Fibroblast of villous mesenchyme (primary cell): ENCODE data around the gene PRKN. TPM values are rescaled to one million over a fixed set of nuclear protein-coding genes. Genes with fewer than 3 reads are reported as not detected.

Source experiments
- DNase-seq: peaks from one replicate; pipeline ENCODE4 v3.0.0-alpha.2; 2010; ENCODE audit warnings: low read depth
- H3K4me3 ChIP-seq: 2 replicates; pipeline ENCODE4 v1.5.1; 2011; ENCODE audit warnings: low read depth, mild to moderate bottlenecking, low read length
- CTCF ChIP-seq: IDR thresholded peaks from 2 replicates; pipeline ENCODE4 v1.5.1; 2012; ENCODE audit warnings: low read depth, mild to moderate bottlenecking, low read length; ENCODE audit not compliant: insufficient read depth
- total RNA-seq: library from RNA; depleted of rRNA; stranded (reverse); fragments of >200 nt; gene quantifications from 2 replicates; pipeline ENCODE4 v1.2.3, GENCODE V29; 2012

PRKN gene
- total RNA-seq, 1 donor = 2.2 TPM

- no peak overlapping the region for H3K4me3 ChIP-seq
- no peak for DNase-seq
- no peak for TF ChIP-seq CTCF
Observed at GRCh38 chr6:161408041-161408440, 1319.5 kb downstream of the PRKN start.

GRCh38 chr6:161407581-161407980, 1320.0 kb downstream of the PRKN start:
- no peak overlapping the region for H3K4me3 ChIP-seq
- peak; percentile 34 for DNase-seq
- TF ChIP-seq CTCF = no peak

GRCh38 chr6:161407115-161407514, 1320.5 kb downstream of the PRKN start:
- H3K4me3 ChIP-seq = no peak overlapping the region
- no peak for TF ChIP-seq CTCF
- no peak for DNase-seq

- H3K4me3 ChIP-seq = no peak overlapping the region
- DNase-seq = peak; percentile 58
- TF ChIP-seq CTCF = no peak
Observed at GRCh38 chr6:161406646-161407045, 1320.9 kb downstream of the PRKN start.

- no peak for TF ChIP-seq CTCF
- H3K4me3 ChIP-seq = no peak overlapping the region
- no peak for DNase-seq
Observed at GRCh38 chr6:161405418-161405817, 1322.1 kb downstream of the PRKN start.

- no peak for DNase-seq
Observed at GRCh38 chr6:161403717-161404116, 1323.8 kb downstream of the PRKN start.

More at GRCh38 chr6:161403717-161404116, 1323.8 kb downstream of the PRKN start:
- TF ChIP-seq CTCF = no peak
- H3K4me3 ChIP-seq = no peak overlapping the region
